Heart left ventricle (tissue), 16 donors: ENCODE data around the gene CHSY3. TPM values are rescaled to one million over a fixed set of nuclear protein-coding genes. Genes with fewer than 3 reads are reported as not detected.

Experiments used
- ATAC-seq, 4 donors: fragments of 200-7000 bp; cut with Tn5 transposase; one replicate each; pipeline ENCODE4 v1.9.1; 2020 to 2022; ENCODE audit warnings: moderate library complexity in 4 of 4, mild to moderate bottlenecking in 3 of 4, moderate number of reproducible peaks in 1 of 4
- DNase-seq, 5 donors: peaks; one replicate each; pipeline ENCODE4 v3.0.0-alpha.2; 2020
- H3K27ac ChIP-seq, 12 donors: fragments of 200-600 bp; sonication (generic) in 4 of 12; one replicate each; pipeline versions ENCODE4 v1.5.0 to v1.8.0; 2016 to 2022; ENCODE audit warnings: mild to moderate bottlenecking in 2 of 12
- H3K27me3 ChIP-seq, 9 donors: fragments of 200-600 bp; sonication (generic) in 2 of 9; one replicate each; pipeline versions ENCODE4 v1.5.1 to v1.8.0; 2016 to 2022; ENCODE audit warnings: mild to moderate bottlenecking in 3 of 9
- H3K36me3 ChIP-seq, 9 donors: fragments of 200-600 bp; sonication (generic) in 2 of 9; one replicate each; pipeline versions ENCODE4 v1.5.0 to v1.8.0; 2018 to 2022; ENCODE audit warnings: mild to moderate bottlenecking in 2 of 9
- H3K4me1 ChIP-seq, 12 donors: fragments of 200-600 bp; sonication (generic) in 4 of 12; one replicate each; pipeline versions ENCODE4 v1.5.0 to v1.8.0; 2016 to 2022; ENCODE audit warnings: mild to moderate bottlenecking in 3 of 12
- H3K4me3 ChIP-seq, 12 donors: fragments of 200-600 bp; sonication (generic) in 4 of 12; one replicate each; pipeline versions ENCODE4 v1.5.0 to v1.8.0; 2017 to 2022; ENCODE audit warnings: mild to moderate bottlenecking in 9 of 12, moderate library complexity in 4 of 12
- H3K9me3 ChIP-seq, 12 donors: fragments of 200-600 bp; sonication (generic) in 4 of 12; one replicate each; pipeline versions ENCODE4 v1.5.0 to v1.8.0; 2016 to 2022; ENCODE audit warnings: mild to moderate bottlenecking in 1 of 12
- CTCF ChIP-seq, 12 donors: fragments of 200-600 bp; sonication (generic) in 4 of 12; IDR thresholded peaks; one replicate each; pipeline versions ENCODE4 v1.5.0 to v1.8.0; 2018 to 2022; ENCODE audit warnings: antibody characterized with exemption in 12 of 12, mild to moderate bottlenecking in 5 of 12
- POLR2A ChIP-seq, 2 donors: fragments of 450-650 bp; IDR thresholded peaks; one replicate each; pipeline ENCODE4 v1.6.1; 2017; ENCODE audit warnings: antibody characterized with exemption in 2 of 2, mild to moderate bottlenecking in 2 of 2, moderate library complexity in 2 of 2
- WGBS, 4 donors: extraction: QIAGEN DNeasy Blood & Tissue Kit in 2 of 4; methylation state at CpG; one replicate each; pipeline versions ENCODE4 v1.1.5 to v1.1.7; 2013 to 2018; 5-methylcytosine and 5-hydroxymethylcytosine counted together
- intact Hi-C, 10 donors: fragments of 100-400 bp; cut with DNase I; formaldehyde crosslinking; loops; one replicate each; pipeline versions ENCODE4 v1.11.1 to v1.14.2; 2022
- polyA plus RNA-seq, 2 donors: library from polyadenylated mRNA; stranded (reverse); fragments of 200-250 nt; gene quantifications; one replicate each; pipeline ENCODE4 v1.2.3, GENCODE V29; 2013
- total RNA-seq, 9 donors: library from RNA; depleted of rRNA in 2 of 9; stranded (reverse); fragments of >200 nt in 2 of 9; fragmentation: NEBNext Ultra II Directional in 3 of 9; extraction: Animal tissue kit (Norgen Biotek cat#: 25700) in 3 of 9; gene quantifications; one replicate each; pipeline versions ENCODE4 v1.1.0 to v1.2.4, GENCODE V29; 2016 to 2023
- donor health status: ischemic (EF 13 %, LVEDD 7.1; RV severe dilation, severe dysfunction).
- donor health status: healthy with polysubstance abuse.
- donor health status: DM: no; HTN: yes; CAD: no.
- donor health status: DM: no; HTN: no; CAD: no.
- donor health status: ischemic (EF 25% LVEDD 6.9; RV normal size, moderate dysfunction).
- donor health status: ischemic (EF 25% LVEDD 5.7; RV mildly dilated, moderate dysfunction).
- donor health status: healthy.
- donor health status: DM: yes; HTN: yes; CAD: no.
- donor health status: ischemic (EF 35%, LVEDD 5.7; RV mildly dilated, moderate dysfunction).
- donor health status: nonischemic (EF 11% LVEDD 7.7; RV severe dilation, severe dysfunction).
- donor health status: DM: yes; HTN: yes; CAD: no.
- donor health status: PGD.
- donor health status: ischemic (EF 29% LVEDD 5.4; RV normal size, mild dysfunction).
- donor health status: nonischemic (EF 23%, LVEDD 6.1; RV moderate dilation, normal function).

Gene CHSY3
- total and polyA plus RNA-seq, 11 donors, result 0.04 to 2.9 (median 1.0) TPM

GRCh38 chr5:129884322-129884721 lies 19.9 kb upstream of the CHSY3 start:
- H3K27me3 ChIP-seq, result no peaks in the 10 kb centered on the region
- DNase-seq (no peak), ATAC-seq (no peak)
- H3K4me1 ChIP-seq, result no peaks in the 10 kb centered on the region
- no peaks in the 10 kb centered on the region for H3K36me3 ChIP-seq
- no peak overlapping the region for H3K4me3 ChIP-seq
- TF ChIP-seq POLR2A (IDR thresholded peaks at IDR 0.05) (no peak), CTCF (IDR thresholded peaks at IDR 0.05) (no peak)
- intact Hi-C loops, result no loop called here
- whole genome bisulfite sequencing, 4 donors, result 86 to 94% (median 93%) methylated on average over 1 of the region's 1 CpG
- no peaks in the 10 kb centered on the region for H3K9me3 ChIP-seq
- no peak overlapping the region for H3K27ac ChIP-seq

GRCh38 chr5:129899454-129899853 lies 4.8 kb upstream of the CHSY3 start:
- Histone ChIP-seq H3K9me3 (no peaks in the 10 kb centered on the region), H3K4me1 (peaks cover 0 to 11% (median 0%) of the 10 kb centered on the region in 12 donors), H3K4me3 (no peak overlapping the region), H3K27ac (no peak overlapping the region), H3K36me3 (no peaks in the 10 kb centered on the region), H3K27me3 (peaks cover 0 to 15% (median 0%) of the 10 kb centered on the region in 9 donors)
- ATAC-seq (no peak), DNase-seq (no peak)
- TF ChIP-seq POLR2A (IDR thresholded peaks at IDR 0.05) (no peak), CTCF (IDR thresholded peaks at IDR 0.05) (peak in 11 of 12 donors; percentile 28 to 65 (median 51))
- intact Hi-C loops, result loop anchor here in 3 of 10 donors (2.0 to 10.0 kb wide), 3 partner anchors 243 to 1515 kb away; no protein-coding TSS in a partner anchor

- WGBS, 4 donors, result 74 to 90% (median 82%) methylated on average over 6 of the region's 6 CpGs
- H3K36me3 ChIP-seq, result no peaks in the 10 kb centered on the region
- TF ChIP-seq POLR2A (IDR thresholded peaks at IDR 0.05), result no peak
- no peak for TF ChIP-seq CTCF (IDR thresholded peaks at IDR 0.05)
- H3K9me3 ChIP-seq, result no peaks in the 10 kb centered on the region
- H3K27me3 ChIP-seq, result peaks cover 0 to 34% (median 0%) of the 10 kb centered on the region in 9 donors
- DNase-seq (no peak), ATAC-seq (no peak)
- intact Hi-C loops, result loop anchor here in 8 of 10 donors (5.0 to 10.0 kb wide), 6 partner anchors 239 to 1512 kb away; partner anchors contain the start of gene CDC42SE2 (in 1 of the 8)
- H3K27ac ChIP-seq, result no peak overlapping the region
- no peak overlapping the region for H3K4me3 ChIP-seq
- peaks cover 0 to 33% (median 10%) of the 10 kb centered on the region in 12 donors for H3K4me1 ChIP-seq
These were observed 1.4 kb upstream of the CHSY3 start for GRCh38 chr5:129902816-129903215.

- Histone ChIP-seq H3K4me3 (peak overlapping the region; percentile 64 to 85 (median 72)), H3K4me1 (peaks cover 0 to 33% (median 10%) of the 10 kb centered on the region in 12 donors), H3K27me3 (peaks cover 0 to 34% (median 0%) of the 10 kb centered on the region in 9 donors), H3K36me3 (peaks cover 0 to 5% (median 0%) of the 10 kb centered on the region in 9 donors), H3K9me3 (no peaks in the 10 kb centered on the region), H3K27ac (peak overlapping the region; percentile 29 to 89 (median 73))
- DNase-seq, result no peak
- 5 to 13% (median 7%) methylated on average over 29 of the region's 29 CpGs for WGBS, 4 donors
- ATAC-seq, result peak in 1 of 4 donors; percentile 29
- TF ChIP-seq CTCF (IDR thresholded peaks at IDR 0.05) (no peak), POLR2A (IDR thresholded peaks at IDR 0.05) (no peak)
- intact Hi-C loops, result loop anchor here in 8 of 10 donors (5.0 to 10.0 kb wide), 6 partner anchors 239 to 1511 kb away; partner anchors contain the start of gene CDC42SE2 (in 1 of the 8)
These were observed 681 bp upstream of the CHSY3 start for GRCh38 chr5:129903466-129904101.
